GM15510 (cell line): ENCODE results near the gene MGRN1.

Experiments
- POLR2A ChIP-seq: IDR thresholded peaks from 3 replicates; pipeline ENCODE4 v1.6.1; 2011; ENCODE audit warnings: borderline replicate concordance; ENCODE audit not compliant: insufficient read length; ENCODE audit errors: extremely low read depth

Gene MGRN1

GRCh38 chr16:4681471-4682083 is 57.0 kb downstream of the MGRN1 start:
- TF ChIP-seq POLR2A = no peak

- no peak for TF ChIP-seq POLR2A
These were observed 57.5 kb downstream of the MGRN1 start for GRCh38 chr16:4682084-4682591.

GRCh38 chr16:4682616-4683254 is 58.1 kb downstream of the MGRN1 start:
- no peak for TF ChIP-seq POLR2A

GRCh38 chr16:4683255-4684057 is 58.8 kb downstream of the MGRN1 start:
- no peak for TF ChIP-seq POLR2A

- no peak for TF ChIP-seq POLR2A
These were observed 59.6 kb downstream of the MGRN1 start for GRCh38 chr16:4684058-4684715.

GRCh38 chr16:4684763-4685162 is 60.1 kb downstream of the MGRN1 start:
- TF ChIP-seq POLR2A = no peak

- no peak for TF ChIP-seq POLR2A
These were observed 60.7 kb downstream of the MGRN1 start for GRCh38 chr16:4685292-4685691.

GRCh38 chr16:4685776-4686496 is 61.3 kb downstream of the MGRN1 start:
- no peak for TF ChIP-seq POLR2A

- no peak for TF ChIP-seq POLR2A
These were observed 62.0 kb downstream of the MGRN1 start for GRCh38 chr16:4686497-4687210.

- TF ChIP-seq POLR2A = no peak
These were observed 62.8 kb downstream of the MGRN1 start for GRCh38 chr16:4687416-4687815.

GRCh38 chr16:4687946-4688673 is 63.5 kb downstream of the MGRN1 start:
- no peak for TF ChIP-seq POLR2A

GRCh38 chr16:4688674-4689045 is 64.0 kb downstream of the MGRN1 start:
- no peak for TF ChIP-seq POLR2A

- TF ChIP-seq POLR2A = no peak
These were observed 64.6 kb downstream of the MGRN1 start for GRCh38 chr16:4689091-4689671.
